UCSD-AML1 (cell line): Measurements from ENCODE around the gene CGA.
"Not testable (repeated sequence)": the region's sequence is repeated elsewhere in the genome, so short reads cannot be mapped to it uniquely, and the experiment has no call there.

ENCODE experiments used
- DNase-seq: peaks from one replicate; lab custom pipeline; 2025; ENCODE audit not compliant: unreplicated experiment; lab: John Stamatoyannopoulos, UW

Gene CGA

GRCh38 chr6:87095087-87095509 lies at the start of gene CGA:
TSS of gene CGA (minus strand) at chr6:87095106. CDS start at chr6:87088200, 6,906 bp downstream.
- DNase-seq: no peak

GRCh38 chr6:87139927-87140326 lies 45.0 kb upstream of the CGA start:
- not testable (repeated sequence) for DNase-seq

DNA sequence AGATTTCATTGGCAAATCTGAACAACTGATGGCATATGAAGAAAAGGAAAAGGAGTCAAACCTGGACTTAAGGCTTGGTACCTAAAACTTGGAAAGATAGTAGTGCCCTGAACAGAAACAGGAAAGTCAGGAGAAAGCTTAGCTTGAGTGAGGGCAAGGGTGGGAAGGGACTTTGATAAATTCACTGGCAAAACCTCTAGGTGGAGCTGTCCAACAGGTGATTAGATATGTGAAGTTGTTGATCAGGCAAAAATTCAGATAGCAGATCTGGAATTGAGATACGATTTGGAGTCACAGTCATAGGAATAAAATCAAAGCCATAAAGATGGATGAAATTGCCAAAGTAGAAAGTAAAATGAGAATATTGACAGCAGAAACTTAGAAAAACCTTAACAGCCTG lies 44.3 kb upstream of the CGA start:
- no peak for DNase-seq

GRCh38 chr6:87136963-87137362 lies 42.1 kb upstream of the CGA start:
- DNase-seq: no peak

- DNase-seq: no peak
Observed at GRCh38 chr6:87127737-87128136, 32.8 kb upstream of the CGA start.

DNA sequence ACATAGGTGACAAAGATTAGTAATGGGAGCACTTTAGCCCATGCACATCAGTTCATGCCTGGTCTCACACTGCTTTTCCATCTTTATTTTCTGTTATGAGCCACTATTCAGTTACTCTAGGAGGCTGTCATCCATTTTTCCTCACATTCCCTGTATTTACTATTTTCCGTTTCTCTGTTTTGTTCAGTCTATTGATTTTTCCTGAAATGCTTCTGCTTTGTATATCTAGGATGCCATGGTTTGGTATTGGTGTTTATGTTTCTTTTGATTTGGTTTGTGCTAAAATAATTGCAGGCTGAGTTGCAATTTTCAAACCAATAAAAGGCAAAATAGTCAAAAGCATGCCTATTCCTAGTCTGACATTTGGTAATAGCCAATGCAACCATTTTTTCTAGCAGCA lies 31.6 kb upstream of the CGA start:
- DNase-seq: no peak

GRCh38 chr6:87124074-87124473 lies 29.2 kb upstream of the CGA start:
- no peak for DNase-seq

DNA sequence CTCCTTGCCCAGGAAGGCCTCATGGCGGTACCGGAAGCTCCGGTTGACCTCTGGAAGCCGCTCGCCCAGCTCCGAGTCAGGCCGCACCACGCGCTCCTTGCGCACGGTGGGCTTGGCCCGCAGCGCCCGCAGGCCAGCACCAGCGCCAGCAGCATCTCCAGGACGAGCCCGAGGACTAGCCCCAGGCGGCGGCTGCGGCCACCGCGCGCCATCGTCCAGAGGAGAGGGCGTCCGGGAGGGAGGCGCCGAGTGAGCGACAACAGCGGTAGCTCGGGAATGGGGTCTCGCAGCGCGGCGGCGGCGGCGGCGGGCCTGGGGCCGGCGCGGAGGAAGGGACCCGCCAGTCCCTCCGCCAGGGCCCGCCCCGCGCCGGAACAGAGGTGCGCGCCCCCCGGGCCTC lies 27.6 kb upstream of the CGA start:
- DNase-seq: no peak

GRCh38 chr6:87118054-87118453 lies 23.1 kb upstream of the CGA start:
- no peak for DNase-seq

- no peak for DNase-seq
Observed at GRCh38 chr6:87116922-87117321, 22.0 kb upstream of the CGA start.

DNA sequence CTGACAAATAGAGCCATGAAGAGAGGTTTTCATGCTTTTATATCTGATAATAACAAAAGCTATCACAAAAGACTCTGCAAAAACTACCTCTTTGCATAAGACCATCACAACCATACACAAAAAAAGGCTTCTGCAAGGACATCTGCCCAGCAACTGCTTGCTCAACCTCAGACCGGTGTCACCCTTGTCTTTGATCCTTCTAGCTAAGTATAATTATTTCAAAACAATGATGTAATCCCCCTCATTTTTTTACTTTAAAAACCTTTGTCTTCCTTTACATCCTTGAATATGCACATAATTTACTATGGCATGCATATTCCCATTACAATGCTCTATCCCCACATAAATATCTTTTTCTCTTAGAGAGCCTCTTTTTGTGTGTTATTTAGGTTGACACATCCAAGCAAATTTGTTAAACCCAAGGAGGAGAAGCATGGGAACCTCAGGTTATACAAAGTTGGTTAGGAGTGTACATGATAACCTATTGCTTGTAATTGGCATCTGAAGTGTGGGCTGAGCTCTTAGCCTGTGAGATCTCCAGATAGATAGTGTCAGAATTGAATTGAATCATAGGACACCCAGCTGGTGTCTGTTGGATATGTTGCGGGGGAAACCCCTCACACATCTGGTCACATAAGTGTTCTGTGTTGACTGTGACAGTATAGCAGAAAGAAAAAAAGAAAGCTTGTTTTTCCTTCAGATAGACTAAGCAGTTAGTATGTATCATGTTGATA lies 20.7 kb upstream of the CGA start:
- no peak for DNase-seq

GRCh38 chr6:87110636-87111035 lies 15.7 kb upstream of the CGA start:
- no peak for DNase-seq

DNA sequence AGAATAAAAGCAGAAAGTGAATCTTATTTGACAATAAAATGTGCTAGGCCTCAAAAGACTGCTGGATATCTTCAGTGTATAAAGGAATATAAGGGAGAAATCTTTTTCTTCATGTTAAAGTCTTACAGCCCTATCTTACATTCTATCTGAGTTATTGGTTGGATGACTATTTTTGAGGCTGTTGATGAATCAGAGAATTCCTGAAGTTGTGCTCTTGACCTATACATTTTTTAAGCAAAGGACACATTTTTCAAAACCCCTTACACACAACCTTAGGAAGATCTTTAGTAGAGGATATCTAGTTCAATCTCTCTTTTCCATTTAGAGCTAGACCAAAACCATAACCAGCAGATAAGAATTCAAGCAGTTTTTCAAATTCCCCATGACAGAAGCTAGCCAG lies 10.9 kb upstream of the CGA start:
- no peak for DNase-seq

DNA sequence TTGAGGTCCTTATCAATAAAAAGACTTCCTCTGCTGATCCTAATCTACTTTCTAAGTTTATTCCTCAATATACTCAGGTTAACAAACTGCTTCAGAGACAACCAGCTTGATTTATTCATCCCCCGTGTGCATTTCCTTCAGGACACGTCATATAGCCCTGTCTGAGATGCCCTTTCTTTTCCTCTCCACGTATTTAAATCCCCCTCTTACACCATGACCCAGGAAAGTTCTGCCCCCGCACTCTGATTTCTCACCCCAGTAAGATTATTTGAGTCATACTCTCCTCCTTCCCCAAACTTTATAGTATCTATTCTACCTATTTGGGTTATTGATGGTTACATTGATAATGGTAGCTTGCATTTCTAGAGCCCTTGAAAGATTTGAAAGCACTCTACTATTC lies 9.8 kb upstream of the CGA start:
- no peak for DNase-seq

DNA sequence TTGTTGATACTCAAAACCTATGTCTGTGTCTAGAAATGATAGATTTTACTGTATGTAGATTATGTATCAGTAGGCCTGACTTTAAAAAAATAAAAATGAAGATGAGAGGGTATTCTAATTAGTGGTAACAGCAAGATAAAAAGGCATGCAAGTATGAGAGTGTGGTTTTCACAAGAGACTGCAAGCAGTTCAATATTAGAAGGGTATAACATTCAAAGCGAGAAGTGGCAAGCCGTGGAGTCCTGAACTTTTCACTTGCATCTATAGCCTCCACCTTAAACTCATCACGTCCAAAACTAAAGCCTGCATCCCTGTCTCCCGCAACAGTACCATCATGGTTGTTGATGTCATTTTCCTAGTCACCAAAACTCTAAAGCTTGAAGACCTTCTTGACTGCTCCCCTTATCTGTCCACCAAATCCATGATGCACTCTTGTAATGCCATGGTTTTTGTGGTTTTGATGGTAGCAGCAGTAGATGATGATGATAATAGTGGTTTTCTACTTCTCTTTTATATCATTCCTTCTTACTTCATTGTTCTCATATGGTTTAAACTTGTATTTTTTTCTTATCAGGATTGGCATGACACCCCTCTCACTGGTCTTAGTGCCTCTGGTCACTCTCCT lies 9.2 kb upstream of the CGA start:
- DNase-seq: no peak

DNA sequence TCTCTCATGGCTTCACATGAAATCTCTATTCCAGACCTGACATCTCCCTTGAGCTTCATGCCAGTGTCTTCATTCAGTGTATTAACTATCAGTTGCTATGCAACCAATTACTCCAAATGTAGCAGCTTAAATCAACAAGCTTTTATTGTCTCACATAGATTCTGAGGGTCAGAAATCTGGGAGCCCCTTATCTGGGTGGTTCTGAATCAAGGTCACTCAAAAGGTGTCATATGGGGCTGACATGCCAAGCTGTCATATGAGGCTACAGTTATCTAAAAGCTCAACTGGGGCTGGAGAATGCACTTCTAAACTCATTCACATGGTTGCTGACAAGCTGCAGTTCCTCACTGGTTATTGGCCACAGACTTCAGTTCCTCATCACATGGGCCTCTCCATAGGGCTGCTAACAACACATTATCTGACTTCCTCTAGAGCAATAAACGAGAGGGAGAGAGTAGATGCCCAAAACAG lies 7.3 kb upstream of the CGA start:
- DNase-seq: no peak

GRCh38 chr6:87101067-87101466 lies 6.2 kb upstream of the CGA start:
- DNase-seq: no peak

- DNase-seq: no peak
Observed at GRCh38 chr6:87100216-87100615, 5.3 kb upstream of the CGA start.

- DNase-seq: no peak
Observed at GRCh38 chr6:87099472-87099871, 4.6 kb upstream of the CGA start.

- DNase-seq: no peak
Observed at GRCh38 chr6:87094576-87094975, 330 bp downstream of the CGA start.

DNA sequence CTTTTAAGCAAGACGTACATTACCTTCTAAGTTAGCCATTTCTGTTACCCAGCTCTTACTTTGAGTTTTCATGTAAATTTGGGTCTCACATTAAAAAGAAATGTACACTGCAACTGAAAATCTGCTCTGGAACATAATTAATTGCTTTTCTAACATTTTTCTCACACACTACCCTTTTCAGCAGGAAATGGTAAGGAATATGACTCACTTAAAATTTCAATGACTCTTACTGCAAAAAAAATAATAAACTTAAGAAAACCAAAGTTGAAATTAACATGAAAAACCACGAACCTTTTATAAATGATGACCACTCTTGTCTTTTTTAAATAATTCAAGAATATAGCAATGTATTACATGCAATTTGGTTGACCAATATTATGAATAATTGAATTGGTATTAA lies 1.3 kb downstream of the CGA start:
- no peak for DNase-seq

- no peak for DNase-seq
Observed at GRCh38 chr6:87093199-87093598, 1.7 kb downstream of the CGA start.

GRCh38 chr6:87092435-87092834 lies 2.5 kb downstream of the CGA start:
- DNase-seq: no peak
